Nucleus accumbens (tissue), 56 donors: Measurements from ENCODE around the gene PEX11G.

Experiments
- DNase-seq, 56 donors: peaks; one replicate each; lab custom pipeline; 2025; lab: John Stamatoyannopoulos, UW

The PEX11G gene

DNA sequence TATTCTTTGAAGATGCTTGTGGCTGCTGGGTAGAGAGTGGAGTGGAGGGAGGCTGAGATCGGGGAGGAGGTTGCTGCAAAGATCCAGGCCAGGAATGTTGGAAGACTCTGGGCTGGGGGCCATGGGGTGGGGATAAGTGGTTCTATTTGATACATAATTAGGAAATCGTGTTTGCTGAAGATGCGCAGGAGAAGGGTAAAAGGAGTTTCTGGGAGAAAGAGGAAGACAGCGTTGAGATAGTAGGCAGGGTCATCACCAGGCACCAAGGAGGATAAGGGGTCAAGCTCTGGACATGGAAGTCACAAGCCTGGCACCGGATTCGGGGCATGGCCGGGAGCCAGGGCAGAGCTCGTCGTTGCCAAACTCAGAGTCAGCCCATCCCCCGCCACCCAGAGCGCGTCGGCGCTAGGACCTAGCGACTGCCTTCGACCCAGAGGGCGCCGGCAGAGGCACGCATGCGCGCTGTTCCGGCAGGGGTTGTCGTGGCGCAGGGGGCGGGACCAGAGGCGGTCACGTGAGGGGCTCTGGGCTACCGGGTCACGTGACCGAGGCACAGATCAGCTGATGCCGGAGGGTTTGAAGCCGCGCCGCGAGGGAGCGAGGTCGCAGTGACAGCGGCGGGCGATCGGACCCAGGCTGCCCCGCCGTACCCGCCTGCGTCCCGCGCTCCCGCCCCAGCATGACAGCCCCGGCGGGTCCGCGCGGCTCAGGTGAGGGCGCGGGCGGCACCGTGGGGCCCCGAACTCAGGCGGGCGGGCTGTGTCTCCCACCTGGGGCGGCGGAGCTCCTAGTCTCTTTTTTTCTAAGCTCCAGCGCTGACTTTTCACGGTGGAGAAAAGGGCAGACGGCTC lies 33.5 kb upstream of the PEX11G start, which contains the start of gene MCOLN1:
Gene MCOLN1, plus strand, starts transcription at position 553 of the 851 bp plus-strand sequence. Its CDS starts 127 bp downstream, at position 680.
- peak; percentile 55 to 99 (median 95) for DNase-seq

DNA sequence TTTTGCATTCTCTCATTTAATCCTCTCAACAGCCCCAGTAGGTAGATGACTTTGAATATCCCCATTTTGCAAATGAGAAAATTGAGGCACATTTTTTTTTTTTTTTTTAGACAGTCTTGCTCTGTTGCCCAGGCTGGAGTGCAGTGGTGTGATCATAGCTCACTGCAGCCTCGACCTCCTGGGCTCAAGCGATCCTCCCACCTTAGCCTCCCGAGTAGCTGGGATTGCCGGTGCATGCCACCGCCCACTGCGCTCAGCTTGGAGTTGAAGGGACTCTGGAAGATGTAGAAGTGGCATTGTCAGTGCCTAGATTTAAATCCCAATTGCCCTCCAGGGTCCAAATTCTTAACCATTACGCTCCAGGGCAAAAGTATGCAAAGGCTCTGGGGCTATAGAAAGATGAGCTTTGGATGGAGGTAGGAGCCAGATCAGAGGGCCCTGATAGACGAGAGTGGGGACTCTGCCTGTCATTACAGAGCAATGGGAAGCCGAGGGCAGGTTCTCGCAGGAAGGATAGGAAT lies 32.8 kb upstream of the PEX11G start:
- DNase-seq: no peak

DNA sequence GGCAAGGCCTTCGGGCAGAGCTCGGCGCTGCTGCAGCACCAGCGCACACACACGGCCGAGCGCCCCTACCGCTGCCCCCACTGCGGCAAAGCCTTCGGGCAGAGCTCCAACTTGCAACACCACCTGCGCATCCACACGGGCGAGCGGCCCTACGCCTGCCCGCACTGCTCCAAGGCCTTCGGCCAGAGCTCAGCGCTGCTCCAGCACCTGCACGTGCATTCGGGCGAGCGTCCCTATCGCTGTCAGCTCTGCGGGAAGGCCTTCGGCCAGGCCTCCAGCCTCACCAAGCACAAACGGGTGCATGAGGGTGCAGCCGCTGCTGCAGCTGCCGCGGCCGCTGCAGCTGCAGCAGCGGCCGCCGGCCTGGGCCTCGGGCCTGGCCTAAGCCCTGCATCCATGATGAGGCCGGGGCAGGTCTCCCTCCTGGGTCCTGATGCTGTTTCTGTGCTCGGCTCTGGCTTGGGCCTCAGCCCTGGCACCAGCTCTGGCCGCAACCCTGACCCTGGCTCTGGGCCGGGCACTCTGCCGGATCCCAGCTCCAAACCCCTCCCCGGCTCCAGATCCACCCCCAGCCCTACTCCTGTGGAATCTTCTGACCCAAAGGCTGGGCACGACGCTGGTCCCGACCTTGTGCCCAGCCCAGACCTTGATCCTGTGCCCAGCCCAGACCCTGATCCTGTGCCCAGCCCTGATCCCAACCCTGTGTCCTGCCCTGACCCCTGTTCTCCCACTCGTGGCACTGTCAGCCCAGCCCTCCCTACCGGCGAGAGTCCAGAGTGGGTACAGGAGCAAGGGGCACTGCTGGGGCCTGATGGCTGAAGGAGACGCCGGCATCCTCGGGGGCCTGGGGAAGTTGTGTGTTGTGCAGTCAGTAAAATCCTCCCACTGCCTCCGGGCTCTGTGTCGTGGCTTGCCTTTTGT lies 31.6 kb upstream of the PEX11G start:
- DNase-seq: peak in 34 of 56 donors; percentile 2 to 59 (median 28)

DNA sequence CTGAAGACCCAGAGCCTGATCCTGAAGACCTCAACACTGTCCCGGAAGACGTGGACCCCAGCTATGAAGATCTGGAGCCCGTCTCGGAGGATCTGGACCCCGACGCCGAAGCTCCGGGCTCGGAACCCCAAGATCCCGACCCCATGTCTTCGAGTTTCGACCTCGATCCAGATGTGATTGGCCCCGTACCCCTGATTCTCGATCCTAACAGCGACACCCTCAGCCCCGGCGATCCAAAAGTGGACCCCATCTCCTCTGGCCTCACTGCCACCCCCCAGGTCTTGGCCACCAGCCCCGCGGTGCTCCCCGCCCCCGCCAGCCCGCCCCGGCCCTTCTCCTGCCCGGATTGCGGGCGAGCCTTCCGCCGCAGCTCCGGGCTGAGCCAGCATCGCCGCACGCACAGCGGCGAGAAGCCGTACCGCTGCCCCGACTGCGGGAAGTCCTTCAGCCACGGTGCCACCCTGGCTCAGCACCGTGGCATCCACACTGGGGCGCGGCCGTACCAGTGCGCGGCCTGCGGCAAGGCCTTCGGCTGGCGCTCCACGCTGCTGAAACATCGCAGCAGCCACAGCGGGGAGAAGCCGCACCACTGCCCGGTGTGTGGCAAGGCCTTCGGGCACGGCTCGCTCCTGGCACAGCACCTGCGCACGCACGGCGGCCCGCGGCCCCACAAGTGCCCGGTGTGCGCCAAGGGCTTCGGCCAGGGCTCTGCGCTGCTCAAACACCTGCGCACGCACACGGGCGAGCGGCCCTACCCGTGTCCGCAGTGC lies 30.7 kb upstream of the PEX11G start:
- no peak for DNase-seq

DNA sequence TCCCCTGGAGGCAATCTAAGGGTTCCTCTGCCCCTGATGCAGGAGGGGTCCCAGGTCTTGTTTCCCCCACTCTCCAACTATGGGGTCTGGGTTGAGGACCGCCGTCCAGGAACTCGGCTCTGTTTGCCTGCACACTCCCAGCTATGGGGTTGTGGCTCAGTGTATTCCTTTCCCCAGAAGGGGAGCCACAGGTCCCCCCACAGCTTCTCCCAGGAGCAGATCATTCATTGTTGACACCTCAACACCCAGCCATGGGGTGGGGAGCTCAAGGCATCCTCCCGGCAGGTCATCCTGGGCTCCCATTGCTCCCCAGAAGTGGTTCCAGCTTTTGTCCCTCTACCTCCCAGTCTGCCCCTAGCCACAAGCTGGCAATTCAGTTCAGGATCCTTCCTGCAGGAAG lies 28.0 kb upstream of the PEX11G start:
- DNase-seq: no peak

DNA sequence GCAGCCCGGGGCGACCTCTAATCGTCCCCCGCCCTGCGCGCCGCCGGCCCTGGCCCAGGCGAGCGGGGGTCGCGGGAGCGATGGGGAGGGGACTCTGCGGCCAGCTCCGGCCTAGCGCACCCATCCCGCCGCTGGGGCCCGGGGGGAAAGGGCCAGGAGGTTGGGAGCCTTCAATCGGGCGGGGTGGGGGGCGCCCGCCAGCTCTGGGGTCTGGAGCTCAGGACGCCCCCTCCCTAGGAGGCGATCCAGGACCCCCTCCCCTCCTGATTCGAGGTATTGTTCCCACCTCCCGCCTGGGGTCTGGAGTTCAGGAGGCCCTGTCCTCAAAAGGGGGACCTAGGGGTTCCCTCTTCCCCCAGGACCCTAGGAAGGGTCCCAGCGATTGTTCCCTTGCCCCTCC lies 27.5 kb upstream of the PEX11G start:
- peak in 1 of 56 donors; percentile 31 for DNase-seq

DNA sequence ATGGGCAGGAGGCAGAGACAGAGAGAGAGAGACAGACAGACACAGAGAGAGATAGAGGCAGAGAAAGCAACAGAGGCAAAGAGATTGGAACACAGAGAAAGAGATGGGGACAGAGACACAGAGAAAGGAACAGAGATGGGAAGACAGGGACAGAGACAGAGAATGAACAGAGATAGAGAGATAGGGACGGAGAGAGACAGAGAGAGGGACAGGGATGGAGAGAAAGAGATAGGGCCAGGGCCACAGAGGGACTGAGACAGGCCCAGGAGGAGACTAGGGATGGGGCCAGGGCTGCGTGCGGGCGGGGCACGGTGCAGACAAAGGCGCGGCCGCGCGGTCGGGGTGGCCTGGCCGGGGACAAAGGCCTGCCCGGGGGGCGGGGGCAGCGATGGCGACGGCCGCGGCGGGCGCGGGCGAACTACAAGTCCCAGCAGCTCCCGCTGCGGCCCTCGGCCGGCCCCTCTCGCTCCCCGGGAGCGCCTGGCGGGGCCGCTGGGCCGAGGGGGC lies 26.9 kb upstream of the PEX11G start, which contains the start of gene ZNF358:
Gene ZNF358, plus strand, starts transcription at position 459 of the 507 bp plus-strand sequence. CDS start 3,140 bp downstream, outside the sequence.
- DNase-seq: peak in 53 of 56 donors; percentile 5 to 88 (median 68)

DNA sequence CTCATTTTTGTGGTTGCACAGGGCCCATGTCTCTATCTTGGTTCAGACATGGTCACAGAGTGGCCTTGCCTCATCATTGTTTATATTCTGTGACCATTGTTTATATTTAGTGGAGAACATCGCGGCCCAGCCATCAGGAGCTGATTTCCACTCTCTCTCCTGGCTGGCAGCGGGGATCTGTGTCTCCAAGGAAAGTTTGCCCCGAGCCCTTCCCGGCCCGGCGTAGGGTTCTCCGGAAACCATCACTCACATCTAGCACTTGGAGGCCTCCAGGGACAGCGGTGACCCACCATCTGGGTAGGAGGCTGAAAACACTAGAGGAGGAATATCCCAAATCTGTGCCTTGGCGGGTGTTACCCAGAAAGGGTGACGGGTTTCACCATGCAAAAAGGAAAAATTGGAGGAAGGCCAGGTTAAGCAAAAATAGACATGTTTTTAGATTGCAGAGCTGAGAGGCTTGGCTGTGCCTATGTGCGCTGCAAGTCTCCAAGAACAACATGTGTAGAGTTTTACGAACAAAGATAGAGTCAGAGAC lies 26.3 kb upstream of the PEX11G start:
- peak in 3 of 56 donors; percentile 12 to 45 (median 33) for DNase-seq

DNA sequence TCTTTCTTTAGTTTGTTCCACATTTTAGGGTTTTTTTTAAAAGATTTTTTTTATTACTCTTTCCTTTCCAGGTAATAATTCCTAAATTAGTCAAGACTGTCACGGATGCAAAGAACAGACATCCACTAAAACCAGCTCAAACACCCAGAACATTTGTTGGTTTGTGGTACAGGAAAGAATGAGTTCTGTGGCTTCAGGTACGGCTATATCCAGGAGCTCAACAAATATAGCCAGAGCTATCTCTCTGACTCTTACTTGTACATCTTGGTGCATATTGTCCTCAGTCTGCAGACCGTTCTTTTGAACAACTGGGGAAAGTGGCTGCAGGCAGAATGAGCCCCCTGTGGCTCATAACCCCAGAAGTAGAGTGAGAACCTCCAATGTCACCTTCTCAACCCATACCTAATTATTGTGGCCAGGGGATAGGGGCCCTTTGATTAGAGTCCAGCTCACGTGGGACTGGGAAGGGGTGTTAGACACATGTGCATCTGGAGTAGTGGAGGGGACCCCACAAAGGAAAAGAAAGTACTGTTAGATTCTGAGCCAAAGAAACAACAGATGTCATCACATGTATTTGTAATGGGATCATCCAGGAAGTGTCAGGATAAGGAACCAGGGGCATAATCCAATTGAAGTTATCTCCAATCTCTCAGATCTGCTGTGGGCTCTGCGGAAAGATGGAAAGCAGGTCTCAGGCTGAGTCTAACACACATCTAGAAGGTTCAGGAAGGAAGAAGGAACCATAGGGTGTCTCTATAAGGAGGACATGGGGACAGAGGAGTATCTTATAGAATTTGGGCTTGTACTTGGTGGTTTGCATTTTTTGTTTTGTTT lies 25.2 kb upstream of the PEX11G start:
- no peak for DNase-seq

DNA sequence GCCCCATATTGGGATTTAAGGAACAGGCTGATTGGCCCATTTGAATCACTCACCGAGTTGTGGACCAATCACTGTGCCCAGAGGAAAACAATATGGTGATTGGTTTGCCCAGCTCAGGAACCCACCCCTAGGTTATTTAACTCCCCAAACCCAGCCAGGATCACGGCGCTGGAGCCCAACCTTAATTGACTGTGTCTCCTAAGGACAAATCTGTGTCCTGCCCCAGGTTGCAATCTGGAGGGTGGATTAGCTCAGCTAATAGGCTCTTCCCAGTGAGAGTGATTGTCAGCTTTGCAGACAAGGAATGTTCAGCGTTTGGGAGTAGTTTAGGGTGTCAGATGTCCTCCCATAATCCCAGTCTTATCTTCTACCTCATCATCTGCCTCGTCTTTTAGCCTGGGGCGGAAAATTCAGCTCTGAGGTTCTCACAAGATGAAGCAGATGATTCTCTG lies 23.6 kb upstream of the PEX11G start:
- no peak for DNase-seq

DNA sequence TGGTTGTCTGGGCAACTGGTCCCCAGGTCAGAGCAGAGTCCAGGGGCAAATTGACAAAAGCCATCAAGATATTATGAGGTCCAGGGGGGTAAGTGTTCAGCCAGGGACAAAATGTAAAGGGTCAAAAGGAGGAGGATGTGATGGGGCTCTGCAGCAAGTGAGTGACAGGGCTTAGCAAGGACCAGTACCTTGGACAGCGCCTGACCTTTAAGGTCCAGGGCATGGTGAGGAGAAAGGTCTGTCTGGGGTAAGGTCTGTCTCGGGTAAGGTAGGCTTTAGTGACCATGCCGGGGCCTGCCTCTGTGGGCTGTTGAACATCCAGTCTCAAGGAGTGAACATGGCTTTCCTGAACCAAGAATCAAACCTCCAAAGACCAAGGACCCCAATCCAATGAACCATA lies 20.8 kb upstream of the PEX11G start:
- DNase-seq: no peak

DNA sequence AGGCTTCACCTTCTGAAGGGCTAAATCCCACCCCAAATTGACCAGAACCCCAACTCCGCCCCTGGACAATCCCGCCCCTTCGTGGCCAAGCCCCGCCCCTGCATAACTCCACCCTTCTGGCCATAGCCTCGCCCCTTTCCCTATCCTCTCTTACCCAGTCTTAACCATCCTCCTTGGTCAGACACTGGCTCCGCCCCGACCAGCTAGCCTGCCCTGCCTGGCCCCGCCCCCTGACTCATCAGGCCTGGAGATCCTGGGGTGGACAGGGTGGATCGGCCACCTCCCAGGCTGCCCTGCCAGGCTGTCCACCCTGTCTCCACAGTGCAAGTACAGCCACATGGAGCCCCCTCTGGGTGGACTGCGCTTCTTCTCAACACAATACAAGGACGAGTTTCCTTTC lies 19.0 kb upstream of the PEX11G start:
- peak in 10 of 56 donors; percentile 5 to 68 (median 22) for DNase-seq

DNA sequence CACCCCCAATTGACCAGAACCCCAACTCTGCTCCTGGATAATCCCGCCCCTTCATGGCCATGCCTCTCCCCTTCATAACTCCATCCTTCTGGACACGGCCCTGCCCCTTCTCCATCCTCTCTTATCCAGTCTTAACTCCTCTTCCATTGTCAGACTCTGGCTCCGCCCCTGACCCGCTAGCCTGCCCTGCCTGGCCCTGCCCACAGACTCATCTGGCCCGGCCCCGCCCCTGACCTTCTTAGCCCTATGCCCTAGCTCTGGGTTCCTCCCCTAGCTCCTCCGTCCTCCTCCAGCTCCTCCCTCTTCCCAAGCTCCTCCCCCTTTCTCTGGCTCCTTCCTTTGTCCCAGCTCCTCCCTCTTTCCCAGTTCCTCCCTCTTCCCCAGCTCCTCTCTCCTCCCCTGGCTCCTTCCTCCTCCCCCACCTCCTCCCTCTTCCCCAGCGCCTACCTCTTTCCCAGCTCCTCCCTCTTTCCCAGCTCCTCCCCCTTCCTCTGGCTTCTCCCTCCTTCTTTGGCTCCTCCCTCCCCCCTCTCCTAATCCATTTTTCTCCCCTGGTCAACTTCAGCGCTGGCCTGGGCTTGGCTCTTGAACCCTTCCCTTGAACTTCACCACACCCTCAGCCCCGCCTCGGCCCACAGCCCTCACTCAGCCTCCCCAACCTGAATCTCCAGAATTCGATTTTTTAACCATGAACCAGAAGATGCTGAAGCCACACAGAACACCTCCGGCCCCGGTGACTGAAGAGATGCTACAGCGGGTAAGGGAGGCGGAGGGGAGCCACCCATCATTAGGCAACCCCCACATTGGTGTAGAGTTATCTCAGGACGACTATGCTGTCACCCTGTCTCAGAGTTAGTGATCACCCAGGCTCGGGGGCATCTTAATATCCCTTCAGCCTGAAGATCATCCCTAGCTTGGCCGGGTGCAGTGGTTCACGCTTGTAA lies 17.8 kb upstream of the PEX11G start:
- peak in 49 of 56 donors; percentile 8 to 82 (median 45) for DNase-seq

DNA sequence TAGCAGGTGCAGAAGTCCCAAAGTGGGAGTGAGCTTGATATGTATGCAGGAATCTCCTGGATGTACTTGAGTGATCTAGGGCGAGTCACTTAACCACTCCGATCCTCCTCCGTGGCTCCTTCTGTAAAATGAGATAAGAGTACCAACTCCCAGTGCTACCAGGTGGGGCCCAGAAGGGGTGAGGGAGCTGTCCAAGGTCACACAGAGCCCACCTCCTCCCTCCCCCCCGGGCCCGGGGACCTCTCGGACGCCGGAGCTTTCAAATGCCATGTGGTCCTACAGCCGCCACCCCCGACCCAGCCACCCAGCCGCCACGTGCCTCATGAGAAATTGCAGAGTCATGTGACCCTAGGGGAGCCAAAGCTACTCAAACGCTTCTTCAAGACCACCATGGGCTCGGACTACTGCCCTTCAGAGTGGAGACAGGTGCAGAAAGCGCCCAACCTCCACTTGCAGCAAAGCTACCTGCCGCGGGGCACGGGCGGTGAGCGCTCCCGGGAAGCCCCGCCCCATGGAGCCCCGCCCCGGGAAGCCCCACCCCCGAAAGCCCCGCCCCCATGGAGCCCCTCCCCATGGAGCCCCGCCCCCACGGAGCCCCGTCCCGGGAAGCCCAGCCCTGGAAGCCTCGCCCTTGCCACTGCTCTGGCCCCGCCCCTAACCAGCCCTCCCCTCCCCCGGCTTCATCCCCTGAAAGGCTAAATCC lies 17.0 kb upstream of the PEX11G start:
- peak in 20 of 56 donors; percentile 16 to 74 (median 48) for DNase-seq

DNA sequence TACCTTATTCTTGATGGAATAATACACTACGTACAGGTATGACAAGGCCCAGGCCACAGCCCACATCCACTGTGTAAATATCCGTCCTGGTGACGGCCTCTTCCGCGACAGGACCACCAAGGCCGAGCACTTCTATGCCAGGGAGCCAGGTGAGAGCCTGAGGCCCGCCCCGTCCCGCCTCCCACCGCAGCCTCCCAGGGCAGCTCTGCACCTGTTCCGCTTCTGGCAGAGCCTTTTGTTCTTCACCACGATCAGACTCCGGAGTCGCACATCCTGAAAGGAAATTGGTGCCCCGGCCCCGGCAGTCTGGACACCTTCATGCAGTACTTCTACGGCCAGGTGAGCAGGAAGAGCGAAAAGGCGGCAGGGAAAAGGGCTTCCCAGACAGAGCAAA lies 16.4 kb upstream of the PEX11G start:
- DNase-seq: no peak

DNA sequence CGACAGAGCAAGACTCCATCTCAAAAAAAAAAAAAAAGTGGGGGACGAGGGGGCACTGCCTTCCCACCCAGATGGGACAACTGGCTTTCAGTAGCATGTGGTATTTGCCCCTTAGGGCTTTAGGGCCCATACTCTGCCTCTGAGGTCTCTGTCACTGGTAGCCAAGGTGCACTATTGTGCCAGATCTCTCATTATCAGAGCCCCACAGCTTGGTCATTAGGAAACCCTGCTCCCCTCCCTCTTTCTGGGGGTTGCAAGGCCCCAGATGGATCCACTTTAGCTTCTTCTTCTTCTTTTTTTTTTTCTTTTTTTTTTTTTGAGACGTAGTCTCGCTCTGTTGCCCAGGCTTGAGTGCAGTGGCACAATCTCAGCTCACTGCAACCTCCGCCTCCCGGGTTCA lies 15.8 kb upstream of the PEX11G start:
- DNase-seq: no peak

DNA sequence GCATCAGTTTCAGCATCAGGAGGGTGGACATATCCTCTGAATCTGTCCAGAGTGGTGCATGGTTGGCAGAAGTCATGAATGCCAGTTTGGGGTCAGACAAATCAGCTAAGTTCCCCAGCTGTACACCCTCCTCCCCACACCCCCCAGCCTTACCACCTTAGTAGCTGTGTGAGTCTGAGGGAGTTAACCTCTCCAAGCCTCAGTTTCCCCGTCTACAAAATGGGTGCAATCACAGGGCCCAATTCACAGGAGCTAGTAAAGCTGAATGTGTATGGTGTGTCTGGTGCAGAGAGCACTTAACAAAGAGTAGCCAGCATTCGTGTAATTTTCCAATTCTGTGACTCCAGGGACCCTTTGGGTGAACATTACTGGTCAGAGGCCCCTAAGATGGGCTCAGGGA lies 13.7 kb upstream of the PEX11G start:
- no peak for DNase-seq
